ENCODE measurements around the gene SSBP2. TPM values are rescaled to one million over a fixed set of nuclear protein-coding genes. Genes with fewer than 3 reads are reported as not detected.
A peak's percentile ranks its signal among the peaks of the same experiment; 100 is the strongest.

Gene SSBP2
- total RNA-seq, 3 donors from 2014 or later, result 3.5 to 5.0 (median 3.5) TPM

DNA sequence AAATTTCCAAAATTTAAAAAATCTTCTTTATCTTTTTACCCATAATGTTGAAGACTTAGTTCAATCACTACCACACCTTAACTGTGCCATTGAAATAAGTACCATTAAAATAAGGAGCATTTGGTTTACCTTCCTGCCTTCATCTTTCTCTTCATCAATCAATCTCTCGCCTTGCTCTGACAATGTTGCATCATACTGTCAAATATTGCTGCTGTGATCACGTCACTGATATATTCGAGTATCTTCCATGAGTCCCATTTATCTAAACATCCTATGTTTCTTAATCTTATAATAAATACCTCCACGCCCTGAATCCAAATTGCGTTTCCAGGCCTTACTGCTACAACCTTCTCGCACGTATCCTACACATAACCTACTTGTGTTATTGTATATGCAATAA, 201.8 kb downstream of the SSBP2 start:
- Mint-ChIP-seq H3K4me1 (ENCODE audit: low read depth) (peaks cover 4% of the 10 kb centered on the region), H3K9me3 (no peaks in the 10 kb centered on the region), H3K27me3 (ENCODE audit: low read depth) (no peaks in the 10 kb centered on the region), H3K36me3 (ENCODE audit: insufficient read depth) (peaks cover 10% of the 10 kb centered on the region), H3K4me3 (no peak overlapping the region)
- ATAC-seq, result no peak
- DNase-seq, result no peak

DNA sequence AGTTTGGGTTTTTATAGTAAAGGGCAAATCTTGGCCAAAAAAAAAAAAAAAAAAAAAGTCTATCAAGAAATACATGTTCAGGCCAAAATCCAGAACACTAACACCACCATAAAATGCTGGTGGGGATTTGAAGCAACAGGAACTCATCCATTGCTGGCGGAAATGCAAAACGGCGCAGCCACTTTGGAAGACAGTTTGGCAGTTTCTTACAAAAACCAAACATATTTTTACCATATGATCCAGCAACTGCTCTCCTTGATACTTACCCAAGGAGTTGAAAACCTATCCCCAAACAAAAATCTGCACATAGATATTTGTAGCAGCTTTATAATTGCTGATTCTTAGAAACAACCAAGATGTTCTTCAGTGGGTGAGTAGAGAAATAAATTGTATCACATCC, 203.9 kb downstream of the SSBP2 start:
- Mint-ChIP-seq H3K4me1 (ENCODE audit: low read depth) (no peaks in the 10 kb centered on the region), H3K9me3 (peaks cover 4% of the 10 kb centered on the region), H3K36me3 (ENCODE audit: insufficient read depth) (peaks cover 14% of the 10 kb centered on the region), H3K27me3 (ENCODE audit: low read depth) (no peaks in the 10 kb centered on the region), H3K4me3 (no peak overlapping the region)
- no peak for DNase-seq
- ATAC-seq, result no peak

DNA sequence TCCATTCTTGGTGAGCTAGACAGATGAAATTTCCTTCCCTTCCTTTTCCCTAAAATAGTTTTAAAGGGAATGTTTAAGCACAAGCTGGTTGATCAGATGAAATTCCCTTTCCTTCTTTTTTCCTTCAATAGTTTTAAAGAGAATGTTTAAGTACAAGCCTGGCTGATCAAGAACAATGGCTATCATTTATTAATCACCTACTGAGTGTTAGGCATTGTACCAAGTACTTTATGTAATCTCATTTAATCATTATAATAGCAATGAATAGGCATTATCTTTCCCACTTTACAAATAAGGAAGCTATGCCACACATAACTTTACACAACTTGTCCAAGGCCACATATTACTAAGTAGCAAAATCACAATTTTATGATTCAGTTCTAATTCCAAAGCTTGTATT, 205.0 kb downstream of the SSBP2 start:
- Mint-ChIP-seq H3K4me1 (ENCODE audit: low read depth) (peaks cover 4% of the 10 kb centered on the region), H3K4me3 (no peak overlapping the region), H3K27me3 (ENCODE audit: low read depth) (no peaks in the 10 kb centered on the region), H3K36me3 (ENCODE audit: insufficient read depth) (peaks cover 14% of the 10 kb centered on the region), H3K9me3 (peaks cover 4% of the 10 kb centered on the region)
- DNase-seq (no peak), ATAC-seq (no peak)

DNA sequence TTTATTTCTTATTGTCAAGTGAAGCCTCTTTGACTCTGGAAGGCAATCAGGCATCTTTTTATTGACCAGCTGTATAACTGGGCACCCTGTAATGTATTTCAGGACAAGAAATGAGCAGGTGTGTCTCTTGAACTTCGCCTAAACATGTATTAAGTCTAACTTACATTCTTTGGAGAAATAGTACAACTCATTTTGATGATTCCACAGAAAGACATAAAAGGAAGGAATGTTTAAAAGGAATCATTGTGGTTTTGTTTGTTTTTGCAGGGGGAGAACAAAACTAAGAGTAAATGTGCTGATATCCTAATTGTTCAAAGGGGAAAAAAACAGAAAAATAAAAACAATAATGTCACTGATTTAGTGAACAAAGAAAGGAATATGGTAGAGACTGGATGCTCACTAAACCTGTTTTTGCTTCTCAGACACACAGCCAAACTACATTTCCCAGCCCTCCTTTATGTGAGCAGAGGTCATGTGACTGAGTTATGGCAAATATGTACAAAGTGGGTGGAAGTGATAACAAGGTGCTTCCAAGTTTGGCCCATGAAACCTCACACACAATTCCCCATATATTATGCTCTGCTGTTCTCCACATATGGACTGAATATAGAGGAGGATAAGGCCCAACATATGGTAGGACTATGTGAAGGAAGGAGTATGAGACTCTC, 206.4 kb downstream of the SSBP2 start:
- no peak for DNase-seq
- H3K4me3 Mint-ChIP-seq, result no peak overlapping the region
- peaks cover 4% of the 10 kb centered on the region for H3K9me3 Mint-ChIP-seq
- peaks cover 19% of the 10 kb centered on the region for H3K36me3 Mint-ChIP-seq (ENCODE audit: insufficient read depth)
- H3K4me1 Mint-ChIP-seq (ENCODE audit: low read depth), result peaks cover 12% of the 10 kb centered on the region
- no peaks in the 10 kb centered on the region for H3K27me3 Mint-ChIP-seq (ENCODE audit: low read depth)
- no peak for ATAC-seq

DNA sequence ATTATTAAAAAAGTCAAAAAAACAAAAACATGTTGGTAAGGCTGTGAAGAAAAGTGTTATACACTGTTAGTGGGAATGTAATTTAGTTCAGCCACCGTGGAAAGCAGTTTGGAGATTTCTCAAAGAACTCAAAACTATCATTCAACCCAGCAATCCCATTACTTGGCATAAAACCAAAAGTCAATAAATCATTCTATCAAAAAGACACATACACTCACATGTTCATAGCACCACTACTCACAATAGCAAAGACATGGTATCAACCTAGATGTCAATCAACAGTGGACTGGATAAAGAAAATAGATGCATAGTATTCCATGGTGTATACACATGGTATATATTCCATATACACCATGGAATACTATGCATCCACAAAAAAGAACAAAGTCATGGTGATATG, 208.7 kb downstream of the SSBP2 start:
- H3K9me3 Mint-ChIP-seq, result peaks cover 9% of the 10 kb centered on the region
- H3K4me3 Mint-ChIP-seq, result no peak overlapping the region
- peaks cover 31% of the 10 kb centered on the region for H3K4me1 Mint-ChIP-seq (ENCODE audit: low read depth)
- DNase-seq (no peak), ATAC-seq (no peak)
- H3K27me3 Mint-ChIP-seq (ENCODE audit: low read depth), result no peaks in the 10 kb centered on the region
- peaks cover 17% of the 10 kb centered on the region for H3K36me3 Mint-ChIP-seq (ENCODE audit: insufficient read depth)

DNA sequence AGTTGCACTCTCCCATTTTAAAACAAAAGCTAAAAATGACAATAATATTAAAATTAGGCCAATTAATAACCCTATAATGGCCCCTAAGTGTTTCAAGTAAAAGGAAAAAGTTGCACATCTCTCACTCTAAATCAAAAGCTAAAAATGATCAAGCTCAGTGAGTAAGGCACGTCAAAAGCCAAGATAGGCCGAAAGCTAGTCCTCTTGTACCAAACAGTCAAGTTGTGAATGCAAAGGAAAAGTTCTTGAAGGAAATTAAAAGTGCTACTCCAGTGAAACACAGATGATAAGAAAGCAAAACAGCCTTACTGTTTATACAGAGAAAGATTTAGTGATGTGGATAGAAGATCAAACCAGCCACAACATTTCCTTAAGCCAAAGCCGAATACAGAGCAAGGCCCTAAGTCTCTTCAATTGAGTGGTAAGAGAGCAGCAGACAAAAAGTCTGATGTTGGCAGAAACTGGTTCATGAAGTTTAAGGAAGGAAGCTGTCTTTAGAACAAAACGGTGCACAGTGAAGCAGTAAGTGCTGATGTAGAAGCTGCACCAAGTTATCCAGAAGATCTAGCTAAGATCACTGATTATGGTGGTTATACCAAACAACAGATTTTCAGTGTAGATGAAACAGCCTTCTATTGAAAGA, 212.9 kb downstream of the SSBP2 start:
- peaks cover 52% of the 10 kb centered on the region for H3K4me1 Mint-ChIP-seq (ENCODE audit: low read depth)
- H3K27me3 Mint-ChIP-seq (ENCODE audit: low read depth), result no peaks in the 10 kb centered on the region
- no peak for DNase-seq
- peaks cover 12% of the 10 kb centered on the region for H3K36me3 Mint-ChIP-seq (ENCODE audit: insufficient read depth)
- no peak overlapping the region for H3K4me3 Mint-ChIP-seq
- H3K9me3 Mint-ChIP-seq, result peaks cover 6% of the 10 kb centered on the region
- ATAC-seq, result peak; percentile 54 to 69

DNA sequence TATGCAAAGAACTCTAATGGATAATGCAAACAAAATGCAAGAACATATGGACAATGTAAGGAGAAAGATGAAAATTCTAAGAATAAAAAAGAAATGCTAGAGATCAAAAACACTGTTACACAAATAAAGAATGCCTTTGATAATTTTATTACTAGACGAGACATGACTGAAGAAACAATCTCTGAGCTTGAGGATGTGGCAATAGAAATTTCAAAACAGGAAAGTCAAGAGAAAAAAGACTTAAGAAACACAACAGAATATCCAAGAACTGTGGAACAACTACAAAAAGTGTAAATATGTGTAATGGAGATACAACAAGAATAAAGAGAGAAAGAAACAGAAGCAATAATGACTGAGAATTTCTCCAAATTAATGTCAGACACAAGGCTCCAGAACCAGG, 216.5 kb downstream of the SSBP2 start:
- Mint-ChIP-seq H3K27me3 (ENCODE audit: low read depth) (no peaks in the 10 kb centered on the region), H3K4me3 (no peak overlapping the region), H3K9me3 (peaks cover 5% of the 10 kb centered on the region), H3K36me3 (ENCODE audit: insufficient read depth) (peaks cover 12% of the 10 kb centered on the region), H3K4me1 (ENCODE audit: low read depth) (peaks cover 44% of the 10 kb centered on the region)
- DNase-seq (no peak), ATAC-seq (no peak)

DNA sequence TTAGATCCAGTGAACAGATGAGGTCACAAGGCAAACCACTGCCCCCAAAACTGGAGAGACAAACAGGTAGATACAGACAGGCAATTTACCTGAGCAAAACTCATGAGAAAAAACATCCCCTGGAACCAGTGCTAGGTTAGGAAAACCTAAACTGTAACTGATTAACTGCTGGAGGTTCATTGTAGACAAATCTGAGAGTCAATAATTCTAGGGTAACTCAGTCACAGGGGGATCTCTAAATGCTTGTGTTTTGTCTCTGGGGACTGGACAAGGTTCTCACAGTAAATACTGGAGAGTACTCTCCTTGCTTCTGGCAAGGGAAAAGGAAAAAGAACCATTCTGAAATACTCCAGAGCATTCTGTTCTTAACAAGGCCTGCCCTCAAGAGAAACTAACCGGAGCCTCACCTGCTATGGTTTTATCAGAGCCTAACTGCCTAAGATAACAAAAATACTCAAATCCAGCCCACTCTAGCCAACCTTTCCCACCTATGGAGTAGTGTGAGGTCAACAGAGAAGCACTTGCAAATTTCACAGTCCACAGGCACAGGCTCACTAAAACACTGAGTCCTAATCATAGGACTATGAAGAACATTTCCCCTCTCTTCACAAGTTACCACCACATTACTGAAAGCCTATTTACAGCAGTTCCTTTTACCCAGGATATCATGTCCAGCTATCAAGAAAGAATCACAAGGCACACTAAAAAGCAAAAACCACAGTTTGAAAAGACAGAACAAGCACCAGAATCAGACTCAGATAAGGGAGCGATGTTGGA, 217.1 kb downstream of the SSBP2 start:
- DNase-seq (no peak), ATAC-seq (no peak)
- H3K4me3 Mint-ChIP-seq, result no peak overlapping the region
- H3K27me3 Mint-ChIP-seq (ENCODE audit: low read depth), result no peaks in the 10 kb centered on the region
- H3K4me1 Mint-ChIP-seq (ENCODE audit: low read depth), result peaks cover 40% of the 10 kb centered on the region
- H3K9me3 Mint-ChIP-seq, result no peaks in the 10 kb centered on the region
- peaks cover 9% of the 10 kb centered on the region for H3K36me3 Mint-ChIP-seq (ENCODE audit: insufficient read depth)

DNA sequence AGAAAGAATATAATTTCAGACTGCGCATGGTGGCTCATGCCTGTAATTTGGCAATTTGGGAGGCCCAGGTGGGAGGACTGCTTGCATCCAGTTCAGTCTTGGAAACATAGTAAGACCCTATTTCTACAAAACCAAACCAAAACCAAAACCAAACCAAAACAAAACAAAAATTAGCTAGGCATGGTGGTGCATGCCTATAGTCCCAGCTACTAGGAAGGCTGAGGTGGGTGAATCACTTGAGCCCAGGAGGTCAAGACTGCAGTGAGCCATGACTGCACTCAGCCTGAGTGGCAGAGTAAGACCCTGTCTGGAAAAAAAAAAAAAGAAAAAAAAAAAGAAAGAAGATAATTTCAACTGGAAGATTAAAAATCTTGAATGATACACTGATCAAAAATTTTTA, 220.0 kb downstream of the SSBP2 start:
- peaks cover 12% of the 10 kb centered on the region for H3K36me3 Mint-ChIP-seq (ENCODE audit: insufficient read depth)
- ATAC-seq (no peak), DNase-seq (no peak)
- H3K4me1 Mint-ChIP-seq (ENCODE audit: low read depth), result peaks cover 20% of the 10 kb centered on the region
- H3K4me3 Mint-ChIP-seq, result no peak overlapping the region
- no peaks in the 10 kb centered on the region for H3K27me3 Mint-ChIP-seq (ENCODE audit: low read depth)
- no peaks in the 10 kb centered on the region for H3K9me3 Mint-ChIP-seq

DNA sequence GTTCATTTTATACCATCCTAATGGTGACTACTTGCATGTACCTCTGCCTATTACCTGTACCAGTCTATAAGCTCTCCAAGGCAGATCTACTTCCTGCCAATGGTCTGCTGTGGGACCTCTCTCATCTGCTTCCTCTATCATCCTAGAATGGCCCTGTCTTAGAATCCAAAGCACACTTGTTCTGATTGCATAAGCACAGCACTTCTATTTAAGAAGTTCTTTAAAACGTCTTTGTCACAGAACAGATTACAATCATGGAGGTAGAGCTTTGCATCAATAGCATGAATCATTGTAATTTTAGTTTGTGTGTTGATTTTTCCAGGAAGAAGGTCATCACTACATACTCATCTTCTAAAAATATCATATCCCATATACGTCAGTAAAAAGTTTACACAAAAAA, 225.2 kb downstream of the SSBP2 start:
- ATAC-seq, result peak in 1 of 2 donors; percentile 30

DNA sequence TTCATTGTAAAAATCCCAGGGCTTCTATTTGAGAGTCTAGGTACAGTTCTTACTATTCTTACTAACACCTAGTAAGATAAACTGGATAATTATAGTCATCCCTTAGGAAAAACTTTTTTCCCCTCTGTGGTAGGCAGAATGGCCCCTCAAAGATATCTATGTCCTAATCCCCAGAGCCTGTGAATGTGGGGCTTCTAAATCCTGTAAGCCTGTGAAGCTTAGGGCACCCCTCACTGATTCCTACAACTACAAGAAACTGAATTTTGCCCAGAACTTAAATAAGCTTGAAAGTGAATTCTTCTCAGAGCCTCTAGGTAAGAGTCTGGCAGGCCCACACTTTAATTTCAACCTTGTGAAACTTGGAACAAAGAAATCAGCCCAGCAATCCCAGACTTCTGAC, 226.9 kb downstream of the SSBP2 start:
- Mint-ChIP-seq H3K4me1 (ENCODE audit: low read depth) (peaks cover 5% of the 10 kb centered on the region), H3K36me3 (ENCODE audit: insufficient read depth) (peaks cover 3% of the 10 kb centered on the region), H3K4me3 (no peak overlapping the region), H3K9me3 (no peaks in the 10 kb centered on the region), H3K27me3 (ENCODE audit: low read depth) (no peaks in the 10 kb centered on the region)
- no peak for ATAC-seq
- DNase-seq, result no peak

More for the DNA sequence above, 225.2 kb downstream of the SSBP2 start:
- no peak for DNase-seq
- Mint-ChIP-seq H3K9me3 (no peaks in the 10 kb centered on the region), H3K27me3 (ENCODE audit: low read depth) (no peaks in the 10 kb centered on the region), H3K4me3 (no peak overlapping the region), H3K4me1 (ENCODE audit: low read depth) (peaks cover 5% of the 10 kb centered on the region), H3K36me3 (ENCODE audit: insufficient read depth) (peaks cover 5% of the 10 kb centered on the region)

DNA sequence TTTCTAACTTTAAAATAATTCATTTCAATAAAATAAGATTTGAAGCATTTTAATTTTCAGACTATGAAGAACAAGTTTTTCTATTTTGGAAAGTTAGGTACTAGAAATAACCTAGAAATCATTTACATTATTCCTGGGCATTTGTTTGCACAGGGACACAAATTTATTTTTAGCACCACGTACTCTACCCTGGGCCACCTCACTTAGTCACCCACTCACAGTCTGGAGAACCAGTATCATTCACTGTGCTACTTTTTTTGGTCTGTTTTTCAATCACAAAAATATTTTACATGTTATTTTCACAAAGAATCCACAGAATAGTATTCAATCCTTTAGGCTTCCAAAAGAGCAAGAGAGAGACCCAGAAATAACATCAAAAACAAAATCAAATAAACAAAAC, 228.3 kb downstream of the SSBP2 start:
- peaks cover 5% of the 10 kb centered on the region for H3K4me1 Mint-ChIP-seq (ENCODE audit: low read depth)

DNA sequence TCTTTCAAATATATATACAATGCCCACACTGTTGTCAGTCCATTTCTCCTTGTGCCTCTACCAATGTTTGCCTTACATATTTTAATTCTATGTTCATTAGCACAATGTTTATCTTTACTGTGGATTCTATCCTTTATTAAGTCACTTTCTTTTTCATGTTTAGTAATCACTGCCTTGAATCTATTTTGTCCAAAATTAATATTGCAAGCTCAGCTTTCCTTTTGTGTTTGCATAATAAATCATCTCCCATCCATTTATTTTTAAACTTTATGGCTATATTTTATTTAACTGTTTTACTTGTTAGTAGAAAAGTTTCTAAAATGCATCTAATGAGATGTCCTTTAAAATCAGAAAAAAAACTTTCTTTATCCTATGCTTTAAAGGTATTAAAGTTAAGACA, 230.1 kb downstream of the SSBP2 start:
- no peak overlapping the region for H3K4me3 Mint-ChIP-seq
- H3K27me3 Mint-ChIP-seq (ENCODE audit: low read depth), result no peaks in the 10 kb centered on the region
- peaks cover 5% of the 10 kb centered on the region for H3K4me1 Mint-ChIP-seq (ENCODE audit: low read depth)
- H3K9me3 Mint-ChIP-seq, result no peaks in the 10 kb centered on the region
- H3K36me3 Mint-ChIP-seq (ENCODE audit: insufficient read depth), result no peaks in the 10 kb centered on the region
- ATAC-seq (no peak), DNase-seq (no peak)

More for the DNA sequence above, 228.3 kb downstream of the SSBP2 start:
- no peaks in the 10 kb centered on the region for H3K27me3 Mint-ChIP-seq (ENCODE audit: low read depth)
- no peaks in the 10 kb centered on the region for H3K9me3 Mint-ChIP-seq
- no peak for ATAC-seq
- H3K4me3 Mint-ChIP-seq, result no peak overlapping the region
- DNase-seq, result no peak
- H3K36me3 Mint-ChIP-seq (ENCODE audit: insufficient read depth), result peaks cover 3% of the 10 kb centered on the region

DNA sequence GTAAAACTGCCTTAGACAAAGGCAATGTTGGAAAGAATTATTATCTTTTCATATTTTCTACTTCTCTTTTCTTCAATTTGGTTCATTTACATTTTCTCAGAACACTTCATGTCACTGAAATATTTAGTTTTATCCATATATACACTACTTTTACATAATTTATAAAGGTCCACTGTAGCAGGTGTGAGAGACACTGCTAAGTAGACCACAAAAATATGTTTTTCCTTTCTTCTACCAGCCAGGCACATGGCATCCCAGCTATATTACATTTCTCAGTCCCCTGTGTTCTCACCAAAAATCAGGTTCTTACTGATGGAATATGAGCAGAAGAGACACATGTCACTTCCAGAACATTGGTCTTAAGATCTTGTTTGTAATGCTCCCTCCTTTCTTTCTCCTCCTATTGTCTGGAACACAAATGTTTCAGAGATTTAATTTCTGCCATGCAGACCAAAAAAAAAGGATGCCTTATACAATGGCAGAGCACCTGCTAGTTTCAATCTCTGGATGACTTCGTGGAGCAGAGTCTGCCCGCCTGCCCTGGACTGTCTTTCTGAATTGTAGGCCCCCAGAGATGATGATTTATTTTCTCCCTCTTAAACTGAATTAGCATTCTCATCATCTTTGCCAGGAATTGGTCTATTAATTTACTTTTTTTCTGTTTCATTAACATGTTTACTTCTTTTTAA, 231.5 kb downstream of the SSBP2 start:
- H3K27me3 Mint-ChIP-seq (ENCODE audit: low read depth), result no peaks in the 10 kb centered on the region
- ATAC-seq, result no peak

More for the DNA sequence above, 231.5 kb downstream of the SSBP2 start:
- no peaks in the 10 kb centered on the region for H3K4me1 Mint-ChIP-seq (ENCODE audit: low read depth)
- H3K36me3 Mint-ChIP-seq (ENCODE audit: insufficient read depth), result no peaks in the 10 kb centered on the region
- no peaks in the 10 kb centered on the region for H3K9me3 Mint-ChIP-seq
- H3K4me3 Mint-ChIP-seq, result no peak overlapping the region
- DNase-seq, result no peak

Measured in activated T-cell treated with anti-CD3 and anti-CD28 coated beads, Interleukin-2, amount 50 U/mL, for 4 hours (primary cell).